NCI-H526 (cell line): ENCODE measurements around the gene DDR1.
A peak's percentile ranks its signal among the peaks of the same experiment; 100 is the strongest.
"Not testable (repeated sequence)": the region's sequence is repeated elsewhere in the genome, so short reads cannot be mapped to it uniquely, and the experiment has no call there.

Experiments used
- DNase-seq, 2 experiments: peaks; one replicate each; lab custom pipeline; 2025; lab: John Stamatoyannopoulos, UW

The DDR1 gene

DNA sequence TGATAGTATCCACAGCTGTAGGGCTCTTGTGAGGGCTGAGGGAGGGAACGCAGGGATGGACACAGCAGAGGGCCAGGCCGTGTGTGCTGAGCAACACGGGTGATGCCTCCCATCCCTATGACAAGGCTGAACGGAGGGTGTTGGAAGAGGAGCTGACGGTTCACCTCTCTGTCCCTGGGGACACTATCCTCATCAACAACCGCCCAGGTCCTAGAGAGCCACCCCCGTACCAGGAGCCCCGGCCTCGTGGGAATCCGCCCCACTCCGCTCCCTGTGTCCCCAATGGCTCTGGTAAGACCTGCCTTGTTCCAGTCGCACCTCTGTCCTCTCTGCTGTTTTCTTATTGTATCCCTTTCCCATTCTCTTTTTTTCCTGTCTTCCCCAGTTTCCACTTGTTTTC, 10.1 kb downstream of the DDR1 start:
- no peak for DNase-seq

DNA sequence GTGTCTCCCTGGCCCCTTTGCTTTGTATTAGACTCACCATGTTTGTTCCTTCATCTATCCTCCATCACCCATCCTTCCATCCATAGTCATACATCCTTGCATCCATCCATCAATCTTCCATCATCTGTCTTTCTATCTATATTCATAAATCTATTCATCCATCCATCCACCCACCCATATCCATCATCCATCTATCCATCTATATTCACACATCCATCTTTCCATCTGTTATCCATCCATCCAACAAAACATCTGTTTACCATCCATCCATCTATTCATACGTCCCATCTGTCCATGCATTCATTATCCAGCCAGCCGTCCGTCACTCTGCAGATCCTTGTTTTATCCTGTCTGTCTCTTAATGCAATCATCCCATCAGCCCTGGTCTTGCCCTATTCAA, 10.6 kb downstream of the DDR1 start:
- no peak for DNase-seq

DNA sequence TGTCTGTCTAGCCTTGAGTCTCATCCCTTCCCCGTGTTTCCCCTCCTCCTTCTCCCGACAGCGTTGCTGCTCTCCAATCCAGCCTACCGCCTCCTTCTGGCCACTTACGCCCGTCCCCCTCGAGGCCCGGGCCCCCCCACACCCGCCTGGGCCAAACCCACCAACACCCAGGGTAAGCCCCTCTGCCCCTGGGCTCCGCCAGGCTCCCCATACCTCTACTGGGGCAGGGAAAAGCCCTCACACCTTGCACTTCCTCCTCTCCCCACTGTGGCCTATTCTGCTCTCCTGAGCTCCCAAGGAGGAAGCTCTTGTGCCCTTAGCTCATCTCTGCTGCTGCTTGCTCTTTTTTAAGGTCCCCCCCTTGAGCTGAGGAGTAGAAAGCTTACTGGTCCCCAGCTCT, 11.0 kb downstream of the DDR1 start:
- no peak for DNase-seq

DNA sequence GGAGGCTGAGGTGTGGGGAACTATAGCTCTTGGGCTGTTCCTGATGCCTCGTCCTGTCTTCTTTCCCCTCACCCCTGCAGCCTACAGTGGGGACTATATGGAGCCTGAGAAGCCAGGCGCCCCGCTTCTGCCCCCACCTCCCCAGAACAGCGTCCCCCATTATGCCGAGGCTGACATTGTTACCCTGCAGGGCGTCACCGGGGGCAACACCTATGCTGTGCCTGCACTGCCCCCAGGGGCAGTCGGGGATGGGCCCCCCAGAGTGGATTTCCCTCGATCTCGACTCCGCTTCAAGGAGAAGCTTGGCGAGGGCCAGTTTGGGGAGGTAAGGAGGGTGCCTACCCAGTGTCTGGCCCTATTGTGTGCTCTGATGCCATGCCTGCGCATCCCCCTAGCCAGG, 12.2 kb downstream of the DDR1 start:
- no peak for DNase-seq

DNA sequence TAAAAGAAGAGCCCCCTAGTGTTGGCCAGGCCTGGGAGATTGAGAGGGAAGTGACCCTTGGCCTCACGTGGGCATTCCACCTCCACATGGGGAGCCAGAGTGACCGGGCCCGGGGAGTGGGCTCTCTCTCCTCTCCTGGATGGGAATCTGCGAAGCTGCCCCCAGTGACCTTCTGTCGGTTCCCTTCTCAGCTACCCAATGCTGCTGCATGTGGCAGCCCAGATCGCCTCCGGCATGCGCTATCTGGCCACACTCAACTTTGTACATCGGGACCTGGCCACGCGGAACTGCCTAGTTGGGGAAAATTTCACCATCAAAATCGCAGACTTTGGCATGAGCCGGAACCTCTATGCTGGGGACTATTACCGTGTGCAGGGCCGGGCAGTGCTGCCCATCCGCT, 13.6 kb downstream of the DDR1 start:
- DNase-seq: no peak

DNA sequence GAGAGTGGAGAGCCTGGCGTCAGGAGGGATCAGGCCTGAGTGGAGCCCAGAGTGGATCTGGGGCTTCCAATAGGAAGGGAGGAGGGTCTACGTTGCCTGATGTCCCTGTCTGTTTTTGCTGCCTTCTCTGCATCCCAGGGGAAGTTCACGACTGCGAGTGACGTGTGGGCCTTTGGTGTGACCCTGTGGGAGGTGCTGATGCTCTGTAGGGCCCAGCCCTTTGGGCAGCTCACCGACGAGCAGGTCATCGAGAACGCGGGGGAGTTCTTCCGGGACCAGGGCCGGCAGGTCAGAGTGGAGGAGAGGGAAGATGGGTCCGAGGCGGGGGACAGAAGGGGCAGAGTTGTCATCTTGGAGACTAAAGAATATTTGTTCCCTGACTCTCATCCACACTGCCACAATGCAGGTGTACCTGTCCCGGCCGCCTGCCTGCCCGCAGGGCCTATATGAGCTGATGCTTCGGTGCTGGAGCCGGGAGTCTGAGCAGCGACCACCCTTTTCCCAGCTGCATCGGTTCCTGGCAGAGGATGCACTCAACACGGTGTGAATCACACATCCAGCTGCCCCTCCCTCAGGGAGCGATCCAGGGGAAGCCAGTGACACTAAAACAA, 14.5 kb downstream of the DDR1 start:
- no peak for DNase-seq

DNA sequence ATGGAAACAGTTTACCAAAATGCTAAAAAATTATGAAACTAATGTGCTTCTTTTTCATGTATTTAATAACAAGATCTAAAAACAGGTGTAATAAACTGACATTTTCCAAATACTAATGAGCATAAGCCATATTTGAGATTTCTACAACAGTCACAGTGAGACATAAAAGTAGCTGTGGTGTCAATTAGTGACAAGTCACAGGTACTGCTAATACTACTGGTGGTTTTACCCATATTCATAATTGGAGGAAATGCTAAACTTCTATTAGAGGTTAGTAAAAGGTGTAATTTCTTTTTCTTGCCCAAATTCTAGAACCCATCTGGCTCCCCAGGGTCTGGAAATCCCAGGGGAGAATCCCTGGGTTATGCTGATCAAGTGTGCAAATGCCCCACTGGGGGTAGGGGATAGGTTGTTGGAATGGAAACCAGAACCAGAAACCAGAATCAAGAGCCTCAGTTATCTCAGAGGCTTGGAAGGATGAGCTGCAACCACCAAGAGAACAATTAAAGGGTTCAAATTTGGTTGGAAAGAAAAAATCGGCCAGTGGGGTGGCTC, 16.6 kb downstream of the DDR1 start:
- DNase-seq: no peak

DNA sequence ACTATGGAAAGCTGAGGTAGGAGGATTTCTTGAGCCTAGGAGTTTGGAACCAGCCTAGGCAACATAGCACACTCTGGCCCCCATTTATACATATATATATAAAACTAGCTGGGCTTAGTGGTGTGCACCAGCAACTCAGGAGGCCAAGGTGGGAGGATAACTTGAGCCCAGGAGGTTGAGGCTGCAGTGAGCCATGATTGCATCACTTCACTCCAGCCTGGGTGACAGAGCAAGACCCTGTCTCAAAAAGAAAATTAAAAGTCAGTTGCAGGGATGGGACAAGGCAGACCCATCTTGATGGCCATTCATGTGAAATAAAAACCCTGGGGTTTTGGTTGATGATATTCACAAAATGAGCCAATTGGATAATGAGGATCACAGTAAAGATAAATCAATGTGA, 17.1 kb downstream of the DDR1 start:
- DNase-seq: no peak

DNA sequence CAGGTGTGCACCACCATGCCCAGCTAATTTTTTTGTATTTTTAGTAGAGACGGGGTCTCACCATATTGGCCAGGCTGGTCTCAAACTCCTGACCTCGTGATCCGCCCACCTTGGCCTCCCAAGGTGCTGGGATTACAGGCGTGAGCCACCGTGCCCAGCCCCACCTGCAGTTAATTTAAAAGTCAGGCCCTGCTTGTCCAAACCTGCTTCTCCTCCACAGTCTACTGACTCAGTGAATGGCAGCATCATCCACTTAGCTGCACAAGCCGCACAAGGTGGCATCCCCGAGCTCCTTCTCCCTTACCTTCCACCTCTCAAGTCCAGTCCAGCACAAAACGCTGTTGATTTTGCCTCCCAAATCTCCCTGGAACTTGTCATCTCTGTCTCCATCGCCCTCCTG, 17.9 kb downstream of the DDR1 start:
- not testable (repeated sequence) for DNase-seq

DNA sequence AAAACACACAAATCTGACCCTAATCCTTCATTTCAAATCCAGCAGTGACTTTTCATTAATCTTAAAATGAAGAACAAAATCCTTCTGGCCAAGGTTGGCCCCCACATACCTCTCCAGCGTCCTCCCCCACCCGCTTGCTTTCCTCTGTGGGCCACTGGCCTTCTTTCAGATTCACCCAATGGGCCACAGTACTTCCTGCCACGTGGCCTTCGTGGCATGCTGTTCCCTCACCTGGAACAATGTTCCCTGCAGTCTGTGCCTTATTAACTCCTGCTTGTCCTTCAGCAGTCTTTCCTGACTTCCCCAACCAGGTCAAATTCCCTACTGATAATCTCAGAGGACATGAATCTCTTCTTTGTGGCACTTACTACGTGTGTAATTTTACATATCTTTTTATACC, 18.4 kb downstream of the DDR1 start:
- DNase-seq: no peak

DNA sequence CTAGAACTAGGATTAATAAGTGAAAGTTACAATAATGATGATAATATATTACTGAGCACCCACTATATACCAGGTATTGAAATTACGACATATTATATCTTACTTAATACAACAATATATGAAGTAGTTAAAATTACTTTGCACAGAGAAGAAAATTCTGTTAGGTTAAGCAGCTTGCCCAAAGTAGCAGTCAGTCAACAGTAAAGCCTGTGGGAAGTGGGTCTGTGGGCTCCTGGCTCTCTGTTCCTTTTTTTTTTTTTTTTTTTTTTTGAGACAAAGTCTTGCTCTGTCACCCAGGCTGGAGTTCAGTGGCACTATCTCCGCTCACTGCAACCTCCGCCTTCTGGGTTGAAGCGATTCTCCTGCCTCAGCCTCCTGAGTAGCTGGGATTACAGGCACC, 18.9 kb downstream of the DDR1 start:
- no peak for DNase-seq

DNA sequence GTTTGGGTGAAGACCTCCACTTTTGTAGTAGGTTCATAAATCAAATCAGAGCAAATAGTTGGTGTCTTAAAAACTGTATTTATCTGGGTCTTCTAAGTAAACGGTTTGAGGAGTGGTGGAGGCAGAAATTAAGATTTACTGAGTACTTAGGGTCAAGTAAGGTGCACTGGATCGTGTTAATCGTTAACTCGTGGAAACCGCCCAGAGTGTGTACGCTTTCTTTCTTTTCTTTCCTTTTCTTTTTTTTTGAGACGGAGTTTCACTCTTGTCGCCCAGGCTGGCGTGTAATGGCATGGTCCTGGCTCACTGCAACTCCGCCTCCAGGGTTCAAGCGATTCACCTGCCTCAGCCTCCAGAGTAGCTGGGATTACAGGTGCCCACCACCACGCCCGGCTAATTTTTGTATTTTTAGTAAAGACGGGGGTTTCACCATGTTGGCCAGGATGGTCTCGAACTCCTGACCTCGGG, 23.0 kb downstream of the DDR1 start:
- not testable (repeated sequence) for DNase-seq

DNA sequence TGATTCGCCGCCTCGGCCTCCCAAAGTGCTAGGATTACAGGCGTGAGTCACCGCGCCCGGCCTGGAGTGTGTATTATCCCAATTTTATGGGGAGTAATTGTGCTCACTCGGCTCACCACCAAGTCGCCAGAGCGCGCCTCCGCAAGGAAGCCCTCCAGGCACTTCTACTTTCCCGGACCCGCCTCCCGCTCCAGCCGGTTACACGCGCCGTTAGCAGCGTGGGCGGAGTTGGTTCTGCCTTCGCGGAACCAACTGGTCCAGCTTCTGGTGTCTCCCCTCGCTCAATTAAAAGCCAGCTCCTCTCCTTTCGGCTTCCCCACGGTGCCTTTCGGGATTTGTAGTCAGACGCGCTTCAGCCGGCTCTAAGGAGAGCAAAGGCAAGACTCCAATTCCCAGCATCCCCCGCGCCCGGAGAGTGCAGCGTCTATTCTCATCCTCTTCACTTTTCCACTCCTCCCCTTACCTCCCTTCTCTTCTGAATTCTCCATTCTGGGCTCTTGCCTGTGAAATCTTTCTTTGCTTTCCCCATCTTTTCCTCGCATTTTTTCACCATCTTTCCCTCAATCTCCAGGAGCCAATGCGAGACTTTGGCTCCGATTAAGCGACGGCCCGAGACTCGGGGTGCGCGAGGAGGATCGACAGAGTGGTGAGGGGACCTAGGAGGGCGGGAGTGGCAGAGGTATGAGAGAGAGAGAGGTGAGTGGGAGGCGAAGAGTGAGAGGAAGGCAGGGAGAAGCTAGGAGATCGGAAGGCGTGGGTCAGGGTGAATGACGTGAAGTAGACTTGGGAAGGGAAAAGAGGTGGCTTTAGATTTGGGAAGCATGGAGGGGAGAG, 23.7 kb downstream of the DDR1 start, which contains the start of gene GTF2H4:
GTF2H4 (plus strand) TSS at position 450 of the 834 bp plus-strand sequence.
- DNase-seq: peak; percentile 98 to 99

DNA sequence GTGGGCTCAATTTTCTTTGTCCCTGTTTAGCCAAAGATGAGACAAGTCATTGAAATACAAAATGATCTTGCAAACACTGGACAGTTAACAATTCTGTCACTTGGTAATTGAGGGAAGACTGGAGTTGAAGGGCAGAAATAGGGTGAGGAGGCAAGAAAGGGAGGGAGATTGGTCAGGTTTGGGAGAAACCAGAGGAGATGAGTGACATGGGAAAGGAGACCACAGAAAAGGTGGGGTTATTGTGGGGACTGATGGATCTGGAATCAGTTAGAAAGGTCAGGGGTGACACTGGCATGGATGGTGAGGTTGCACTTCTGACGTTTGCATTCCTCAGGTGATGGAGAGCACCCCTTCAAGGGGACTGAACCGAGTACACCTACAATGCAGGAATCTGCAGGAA, 24.4 kb downstream of the DDR1 start:
- no peak for DNase-seq

DNA sequence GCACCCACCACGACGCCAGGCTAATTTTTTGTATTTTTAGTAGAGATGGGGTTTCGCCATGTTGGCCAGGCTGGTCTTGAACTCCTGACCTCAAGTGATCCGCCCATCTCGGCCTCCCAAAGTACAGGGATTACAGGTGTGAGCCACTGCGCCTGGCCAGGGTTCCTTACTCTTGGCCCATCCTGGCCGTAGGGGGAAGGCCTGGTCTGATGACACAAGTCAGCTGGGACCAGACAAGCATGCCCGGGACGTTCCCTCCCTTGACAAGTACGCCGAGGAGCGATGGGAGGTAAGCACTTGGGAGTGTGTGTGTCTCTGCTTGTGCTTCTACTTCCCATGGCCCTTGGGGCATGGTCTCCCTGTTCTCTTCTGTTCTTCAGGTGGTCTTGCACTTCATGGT, 26.2 kb downstream of the DDR1 start:
- DNase-seq: not testable (repeated sequence)

DNA sequence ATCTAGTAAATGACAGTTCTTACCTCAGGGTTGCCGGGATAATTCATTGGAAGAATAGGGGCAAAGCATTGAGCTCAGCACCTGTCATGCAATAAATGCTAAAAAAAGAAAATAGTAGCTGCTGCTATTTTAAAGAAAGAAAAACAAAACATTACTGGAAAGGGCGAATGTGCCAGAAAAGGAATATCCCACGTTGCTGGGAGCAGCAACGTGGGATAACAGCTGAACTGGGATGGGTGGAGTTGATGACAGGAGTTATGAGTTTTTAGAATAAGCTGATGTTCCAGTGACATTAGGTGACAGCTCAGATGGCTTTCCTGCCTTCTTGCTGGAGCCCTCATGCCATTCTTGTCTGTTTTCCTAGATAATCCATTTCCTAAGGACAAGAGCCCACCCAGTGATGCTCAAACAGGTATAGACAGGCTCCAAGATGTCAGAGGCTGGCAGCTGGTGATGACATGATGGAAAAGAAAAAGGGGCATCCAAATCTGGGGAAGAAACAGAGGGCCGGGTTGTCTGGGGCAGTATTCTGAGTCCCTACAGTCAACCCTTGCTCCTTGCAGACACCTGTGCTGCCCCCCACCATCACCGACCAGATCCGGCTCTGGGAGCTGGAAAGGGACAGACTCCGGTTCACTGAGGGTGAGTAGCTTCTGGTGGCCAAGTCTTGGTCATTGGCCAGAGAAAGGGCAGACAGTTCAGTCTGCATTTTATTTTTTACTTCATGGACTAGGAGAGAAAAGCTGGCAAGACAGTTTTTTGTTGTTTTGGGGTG, 28.6 kb downstream of the DDR1 start:
- no peak for DNase-seq

DNA sequence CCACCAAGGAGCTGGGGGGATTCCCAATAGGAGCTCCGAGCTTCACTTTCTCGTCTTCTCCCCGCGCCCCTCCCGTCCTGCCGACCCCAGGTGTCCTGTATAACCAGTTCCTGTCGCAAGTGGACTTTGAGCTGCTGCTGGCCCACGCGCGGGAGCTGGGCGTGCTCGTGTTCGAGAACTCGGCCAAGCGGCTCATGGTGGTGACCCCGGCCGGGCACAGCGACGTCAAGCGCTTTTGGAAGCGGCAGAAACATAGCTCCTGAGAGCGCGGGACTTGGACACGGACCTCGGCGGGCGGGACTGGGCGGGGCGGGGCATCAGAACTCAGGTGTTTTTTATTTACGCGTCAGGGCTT, 29.4 kb downstream of the DDR1 start:
- DNase-seq: no peak

DNA sequence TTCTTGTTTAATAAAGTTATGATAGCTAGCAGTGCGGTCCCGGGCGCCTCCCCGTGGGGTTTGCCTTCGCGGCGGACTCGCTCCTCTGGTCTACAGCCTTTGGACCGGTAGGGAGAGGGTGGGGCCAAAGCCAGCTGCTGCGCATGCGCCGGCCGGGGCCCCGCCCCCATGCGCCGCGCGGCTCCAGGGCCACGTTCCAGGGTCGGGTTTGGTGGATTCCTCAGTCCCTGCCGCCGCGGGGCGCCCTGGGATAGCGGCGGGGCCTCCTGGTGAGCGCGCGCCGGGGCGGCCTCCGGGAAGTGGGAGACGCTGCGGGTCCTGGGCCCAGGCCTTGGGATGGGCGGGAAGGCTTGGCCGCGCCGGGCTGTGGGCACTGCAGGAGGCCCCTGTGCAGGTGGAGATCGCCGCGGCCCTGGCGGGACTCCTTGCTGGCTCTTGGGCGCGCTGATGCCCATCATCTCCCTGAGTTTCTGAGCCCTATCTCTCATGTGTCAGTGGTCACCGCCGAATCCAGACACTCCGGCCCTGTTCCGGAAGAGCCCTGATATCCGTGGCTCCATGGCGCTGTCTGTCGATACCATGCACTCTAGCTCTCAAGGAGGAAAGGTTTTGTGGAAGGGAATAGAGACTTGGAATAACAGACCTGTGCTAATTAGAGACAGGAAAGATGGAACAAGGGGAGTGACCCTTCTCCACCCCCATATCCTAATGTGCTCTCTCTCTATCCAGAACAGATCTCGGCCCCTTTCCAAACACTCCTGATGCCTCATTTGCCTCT, 29.9 kb downstream of the DDR1 start, which contains the start of gene VARS2:
VARS2 (plus strand) TSS at position 163 of the 778 bp plus-strand sequence; CDS start at position 762, 599 bp downstream.
- DNase-seq: peak; percentile 76 to 94

DNA sequence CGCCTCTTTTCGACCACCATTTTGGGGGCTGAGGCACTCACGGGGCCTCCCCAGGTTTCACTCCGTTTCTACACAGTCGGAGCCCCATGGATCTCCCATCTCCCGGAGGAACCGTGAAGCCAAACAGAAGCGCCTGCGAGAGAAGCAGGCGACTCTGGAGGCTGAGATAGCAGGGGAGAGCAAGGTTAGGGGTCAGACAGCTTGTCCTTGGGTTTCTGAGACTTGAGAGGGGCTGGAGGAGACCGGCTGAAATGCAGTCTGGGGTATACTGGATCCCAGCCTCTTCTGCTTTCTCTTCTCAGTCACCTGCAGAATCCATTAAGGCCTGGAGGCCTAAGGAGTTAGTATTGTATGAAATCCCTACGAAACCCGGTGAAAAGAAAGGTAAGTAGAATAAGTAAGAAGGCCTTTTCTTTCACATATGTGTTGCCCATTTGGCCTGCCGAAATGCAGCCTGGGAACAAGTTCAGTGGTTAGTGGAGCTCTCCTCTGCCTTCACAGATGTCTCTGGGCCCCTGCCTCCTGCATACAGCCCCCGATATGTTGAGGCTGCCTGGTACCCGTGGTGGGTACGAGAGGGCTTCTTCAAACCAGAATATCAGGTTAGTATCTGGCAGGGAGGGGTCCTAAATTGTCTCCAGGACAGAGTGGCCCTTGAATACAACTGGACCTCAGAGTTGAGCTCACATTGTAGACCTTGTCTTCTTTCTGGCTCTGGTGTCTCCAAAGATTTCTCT, 30.7 kb downstream of the DDR1 start:
- DNase-seq: no peak

DNA sequence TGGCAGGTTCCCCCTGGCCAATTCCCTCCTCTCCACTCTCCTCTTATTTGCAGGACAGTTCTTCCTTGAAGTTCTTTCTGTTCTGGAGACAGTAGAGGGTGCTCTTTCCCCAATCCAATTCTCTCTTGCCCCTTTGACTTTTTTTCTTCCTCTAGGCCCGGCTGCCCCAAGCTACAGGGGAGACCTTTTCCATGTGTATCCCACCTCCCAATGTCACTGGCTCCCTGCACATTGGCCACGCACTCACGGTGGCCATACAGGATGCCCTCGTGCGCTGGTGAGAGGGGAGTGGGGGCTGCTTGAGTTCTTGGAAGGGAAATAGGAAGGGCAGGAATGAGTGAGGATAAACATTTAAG, 31.2 kb downstream of the DDR1 start:
- peak; percentile 33 to 72 for DNase-seq

DNA sequence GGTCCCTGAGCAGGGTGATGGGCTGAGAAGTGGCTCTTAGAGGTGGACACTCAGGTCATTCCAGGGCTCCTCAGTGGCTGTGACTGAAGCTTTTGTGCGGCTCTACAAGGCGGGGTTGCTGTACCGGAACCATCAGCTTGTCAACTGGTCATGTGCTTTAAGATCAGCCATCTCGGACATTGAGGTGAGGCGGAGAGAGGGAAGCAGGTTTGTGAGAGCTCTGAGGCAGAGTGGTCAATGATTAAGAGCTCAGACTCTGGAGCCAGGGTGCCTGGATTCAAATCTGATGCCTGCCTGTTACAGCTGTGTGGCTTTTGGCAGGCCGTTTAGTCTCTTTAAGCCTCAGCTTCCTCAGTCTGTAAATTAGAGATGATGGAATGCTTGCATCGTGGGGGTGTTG, 32.7 kb downstream of the DDR1 start:
- no peak for DNase-seq
